Glutamatergic neuron (in vitro differentiated cells): Measurements from ENCODE around the gene KIF13A. TPM values are rescaled to one million over a fixed set of nuclear protein-coding genes. Genes with fewer than 3 reads are reported as not detected.
A peak's percentile ranks its signal among the peaks of the same experiment; 100 is the strongest.
"Not testable (repeated sequence)": the region's sequence is repeated elsewhere in the genome, so short reads cannot be mapped to it uniquely, and the experiment has no call there.

Experiments used
- DNase-seq: peaks from one replicate; pipeline ENCODE4 v3.0.0; 2022
- H3K27ac Mint-ChIP-seq: one replicate; pipeline ENCODE4 v1.8.0; 2020; ENCODE audit warnings: mild to moderate bottlenecking, mixed read lengths, inconsistent platforms; ENCODE audit not compliant: unreplicated experiment
- H3K27me3 Mint-ChIP-seq: one replicate; pipeline ENCODE4 v1.8.0; 2020; ENCODE audit warnings: mild to moderate bottlenecking, moderate library complexity, mixed read lengths, inconsistent platforms; ENCODE audit not compliant: unreplicated experiment
- H3K36me3 Mint-ChIP-seq: one replicate; pipeline ENCODE4 v1.8.0; 2020; ENCODE audit warnings: mild to moderate bottlenecking, mixed read lengths, inconsistent platforms; ENCODE audit not compliant: unreplicated experiment
- H3K4me1 Mint-ChIP-seq: one replicate; pipeline ENCODE4 v1.8.0; 2020; ENCODE audit warnings: mild to moderate bottlenecking, low read depth, mixed read lengths, inconsistent platforms; ENCODE audit not compliant: unreplicated experiment
- H3K4me3 Mint-ChIP-seq: one replicate; pipeline ENCODE4 v1.8.0; 2020; ENCODE audit warnings: mild to moderate bottlenecking, mixed read lengths, inconsistent platforms; ENCODE audit not compliant: unreplicated experiment
- H3K9me3 Mint-ChIP-seq: one replicate; pipeline ENCODE4 v1.8.0; 2020; ENCODE audit warnings: mild to moderate bottlenecking, moderate library complexity, mixed read lengths, inconsistent platforms; ENCODE audit not compliant: unreplicated experiment
- CTCF ChIP-seq: fragments of 200-600 bp; sonication (generic); IDR thresholded peaks from one replicate; pipeline ENCODE4 v1.5.0; 2021; ENCODE audit not compliant: partially characterized antibody, unreplicated experiment
- total RNA-seq: library from RNA; stranded (reverse); fragmentation: NEBNext Ultra II Directional; extraction: Animal tissue kit (Norgen Biotek cat#: 25700); gene quantifications from one replicate; pipeline ENCODE4 v1.2.1, GENCODE V29; 2021; ENCODE audit not compliant: unreplicated experiment

KIF13A gene
- total RNA-seq, 1 donor from 2014 or later, result 26.7 TPM

GRCh38 chr6:17894905-17895304 lies 92.5 kb downstream of the KIF13A start:
- H3K27me3 Mint-ChIP-seq, result peaks cover 3% of the 10 kb centered on the region

GRCh38 chr6:17894191-17894590 lies 93.2 kb downstream of the KIF13A start:
- Mint-ChIP-seq H3K36me3 (peaks cover 38% of the 10 kb centered on the region), H3K27ac (no peak overlapping the region), H3K4me3 (no peak overlapping the region), H3K4me1 (peaks cover 2% of the 10 kb centered on the region), H3K9me3 (peaks cover 1% of the 10 kb centered on the region), H3K27me3 (peaks cover 3% of the 10 kb centered on the region)
- TF ChIP-seq CTCF, result no peak
- no peak for DNase-seq

More at GRCh38 chr6:17894905-17895304, 92.5 kb downstream of the KIF13A start:
- Mint-ChIP-seq H3K9me3 (no peaks in the 10 kb centered on the region), H3K4me1 (no peaks in the 10 kb centered on the region), H3K27ac (no peak overlapping the region), H3K36me3 (peaks cover 38% of the 10 kb centered on the region), H3K4me3 (no peak overlapping the region)
- DNase-seq, result no peak
- no peak for TF ChIP-seq CTCF

GRCh38 chr6:17892097-17892686 lies 95.2 kb downstream of the KIF13A start:
- TF ChIP-seq CTCF, result no peak
- Mint-ChIP-seq H3K27ac (no peak overlapping the region), H3K4me3 (no peak overlapping the region), H3K27me3 (peaks cover 4% of the 10 kb centered on the region), H3K9me3 (peaks cover 6% of the 10 kb centered on the region), H3K36me3 (peaks cover 36% of the 10 kb centered on the region), H3K4me1 (peaks cover 6% of the 10 kb centered on the region)
- no peak for DNase-seq

- H3K36me3 Mint-ChIP-seq, result peaks cover 20% of the 10 kb centered on the region
- DNase-seq, result no peak
- H3K27ac Mint-ChIP-seq, result no peak overlapping the region
- H3K4me3 Mint-ChIP-seq, result no peak overlapping the region
- peaks cover 15% of the 10 kb centered on the region for H3K9me3 Mint-ChIP-seq
- peaks cover 8% of the 10 kb centered on the region for H3K27me3 Mint-ChIP-seq
- no peak for TF ChIP-seq CTCF
- H3K4me1 Mint-ChIP-seq, result peaks cover 23% of the 10 kb centered on the region
Observed at GRCh38 chr6:17890309-17890708, 97.1 kb downstream of the KIF13A start.

- not testable (repeated sequence) for DNase-seq, H3K4me3 Mint-ChIP-seq, H3K27me3 Mint-ChIP-seq
- Mint-ChIP-seq H3K4me1 (peaks cover 29% of the 10 kb centered on the region), H3K9me3 (peaks cover 17% of the 10 kb centered on the region), H3K27ac (peak overlapping the region; percentile 57), H3K36me3 (peaks cover 14% of the 10 kb centered on the region)
Observed at GRCh38 chr6:17889777-17890176, 97.7 kb downstream of the KIF13A start.
